DND-41 (cell line): ENCODE data around the gene LBHD1.

Experiments
- EZH2 ChIP-seq: IDR thresholded peaks from 3 replicates; pipeline ENCODE4 v1.6.1; 2012; ENCODE audit warnings: borderline replicate concordance, low read depth, mild to moderate bottlenecking, moderate library complexity, low read length, inconsistent platforms; ENCODE audit not compliant: severe bottlenecking
- TF ChIP-seq, protein P1 (sequence below): IDR thresholded peaks from 2 replicates; pipeline ENCODE4 v1.5.1; 2012; ENCODE audit warnings: borderline replicate concordance, low read length, moderate library complexity, mild to moderate bottlenecking; ENCODE audit not compliant: poor library complexity, severe bottlenecking; ENCODE audit errors: extremely low read depth

DNA sequence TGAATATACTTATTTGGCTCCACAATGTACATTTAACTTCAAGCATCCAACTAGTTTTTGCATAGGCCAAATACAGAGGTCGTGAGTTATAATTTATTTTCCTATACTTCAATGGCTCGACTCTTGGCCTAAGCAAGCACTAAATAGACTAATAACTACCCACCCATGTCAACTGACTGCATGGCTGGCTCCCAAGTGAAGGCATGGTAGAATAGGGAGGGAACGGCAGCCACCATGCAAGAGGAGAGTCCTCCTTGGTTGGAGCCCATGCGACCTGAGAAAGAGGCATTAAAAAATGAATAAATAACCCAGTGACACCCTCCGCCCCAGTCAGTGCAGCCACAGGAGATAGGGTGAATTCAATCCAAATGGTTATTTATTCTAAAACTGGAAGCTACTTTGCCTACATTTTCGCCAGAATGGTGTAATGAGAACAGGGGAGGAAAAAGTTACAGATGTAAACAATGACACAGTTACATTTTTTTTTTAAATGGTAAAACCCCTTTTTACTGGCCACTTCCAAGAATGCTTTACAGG is 40.3 kb upstream of the LBHD1 start:
- TF ChIP-seq, protein P1, sequence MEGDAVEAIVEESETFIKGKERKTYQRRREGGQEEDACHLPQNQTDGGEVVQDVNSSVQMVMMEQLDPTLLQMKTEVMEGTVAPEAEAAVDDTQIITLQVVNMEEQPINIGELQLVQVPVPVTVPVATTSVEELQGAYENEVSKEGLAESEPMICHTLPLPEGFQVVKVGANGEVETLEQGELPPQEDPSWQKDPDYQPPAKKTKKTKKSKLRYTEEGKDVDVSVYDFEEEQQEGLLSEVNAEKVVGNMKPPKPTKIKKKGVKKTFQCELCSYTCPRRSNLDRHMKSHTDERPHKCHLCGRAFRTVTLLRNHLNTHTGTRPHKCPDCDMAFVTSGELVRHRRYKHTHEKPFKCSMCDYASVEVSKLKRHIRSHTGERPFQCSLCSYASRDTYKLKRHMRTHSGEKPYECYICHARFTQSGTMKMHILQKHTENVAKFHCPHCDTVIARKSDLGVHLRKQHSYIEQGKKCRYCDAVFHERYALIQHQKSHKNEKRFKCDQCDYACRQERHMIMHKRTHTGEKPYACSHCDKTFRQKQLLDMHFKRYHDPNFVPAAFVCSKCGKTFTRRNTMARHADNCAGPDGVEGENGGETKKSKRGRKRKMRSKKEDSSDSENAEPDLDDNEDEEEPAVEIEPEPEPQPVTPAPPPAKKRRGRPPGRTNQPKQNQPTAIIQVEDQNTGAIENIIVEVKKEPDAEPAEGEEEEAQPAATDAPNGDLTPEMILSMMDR, result no peak
- TF ChIP-seq EZH2, result no peak
